Left lung (tissue), 14 donors: ENCODE data around the gene LRRC71. TPM values are rescaled to one million over a fixed set of nuclear protein-coding genes. Genes with fewer than 3 reads are reported as not detected.

Source experiments
- ATAC-seq: fragments of 200-7000 bp; cut with Tn5 transposase; one replicate; pipeline ENCODE4 v1.9.1; 2020; ENCODE audit warnings: moderate library complexity
- DNase-seq, 4 donors: peaks; one replicate each; pipeline ENCODE4 v3.0.0-alpha.2; 2013 to 2020
- H3K27ac ChIP-seq, 2 donors: fragments of 200-600 bp; sonication (generic) in 1 of 2; one replicate each; pipeline versions ENCODE4 v1.5.0 to v1.8.0; 2020 to 2021
- H3K27me3 ChIP-seq, 2 donors: fragments of 200-600 bp; sonication (generic) in 1 of 2; one replicate each; pipeline versions ENCODE4 v1.5.0 to v1.8.0; 2020 to 2021
- H3K36me3 ChIP-seq, 2 donors: fragments of 200-600 bp; sonication (generic) in 1 of 2; one replicate each; pipeline versions ENCODE4 v1.5.0 to v1.8.0; 2020 to 2021
- H3K4me1 ChIP-seq, 2 donors: fragments of 200-600 bp; one replicate each; pipeline ENCODE4 v1.8.0; 2021
- H3K4me3 ChIP-seq, 2 donors: fragments of 200-600 bp; sonication (generic) in 1 of 2; one replicate each; pipeline versions ENCODE4 v1.5.0 to v1.8.0; 2020 to 2021; ENCODE audit warnings: mild to moderate bottlenecking in 1 of 2
- H3K9me3 ChIP-seq, 2 donors: fragments of 200-600 bp; sonication (generic) in 1 of 2; one replicate each; pipeline versions ENCODE4 v1.5.0 to v1.8.0; 2020 to 2021
- intact Hi-C, 2 donors: fragments of 100-400 bp; cut with DNase I; formaldehyde crosslinking; loops; one replicate each; pipeline versions ENCODE4 v1.11.2 to v1.14.2; 2022
- long read RNA-seq, 12 donors: library from polyadenylated mRNA in 2 of 12; unstranded in 2 of 12; transcript quantifications; one replicate each; pipeline ENCODE4 v2.0.0 and lab custom pipeline, GENCODE V29; 2019 to 2026
- polyA plus RNA-seq, 6 donors: library from polyadenylated mRNA; unstranded; fragments of 120-200 nt; gene quantifications; one replicate each; pipeline ENCODE4 v1.2.1, GENCODE V29; 2013; ENCODE audit not compliant: insufficient read length in 6 of 6
- total RNA-seq, 2 donors: library from RNA; stranded (reverse); fragmentation: NEBNext Ultra II Directional; extraction: Animal tissue kit (Norgen Biotek cat#: 25700); gene quantifications; one replicate each; pipeline ENCODE4 v1.2.1, GENCODE V29; 2021
- TF ChIP-seq, protein P1 (sequence below), 2 donors: fragments of 200-600 bp; sonication (generic) in 1 of 2; IDR thresholded peaks; one replicate each; pipeline versions ENCODE4 v1.5.0 to v1.8.0; 2021; ENCODE audit warnings: antibody characterized with exemption in 2 of 2
- donor health status: DM: no; HTN: yes; CAD: no.
- donor health status: DM: no; HTN: no; CAD: no.

The LRRC71 gene
- 1 to 10 TPM in 1 of 2 donors, under 1 TPM in 1; 0.38 to 3.5 TPM for total RNA-seq
- polyA plus RNA-seq = 1 to 10 TPM; 1.1 to 5.5 (median 3.1) TPM
- long read RNA-seq, donor 1, partial matches to known transcripts = 0 of 2 reads
- long read RNA-seq, donor 1, other reads (novel, unspliced or antisense) = 0 of 2 reads
- long read RNA-seq, donor 2 = 0 reads
- long read RNA-seq, donor 3 = 0 reads
- long read RNA-seq, donor 4 = 0 reads
- long read RNA-seq, donor 5, partial matches to known transcripts = 0 of 1 reads
- long read RNA-seq, donor 5, other reads (novel, unspliced or antisense) = 0 of 1 reads
- long read RNA-seq, donor 6 = 0 reads
- long read RNA-seq, donor 7 = 0 reads
- long read RNA-seq, donor 8, partial matches to known transcripts = 67 of 69 reads
- long read RNA-seq, donor 8, other reads (novel, unspliced or antisense) = 0 of 69 reads
- long read RNA-seq, donor 9 = 0 reads
- long read RNA-seq, donor 10, partial matches to known transcripts = 0 of 3 reads
- long read RNA-seq, donor 10, other reads (novel, unspliced or antisense) = 1 of 3 reads
- long read RNA-seq, donor 11, partial matches to known transcripts = 0 of 1 reads
- long read RNA-seq, donor 11, other reads (novel, unspliced or antisense) = 0 of 1 reads
- long read RNA-seq, donor 12, partial matches to known transcripts = 0 of 1 reads
- long read RNA-seq, donor 12, other reads (novel, unspliced or antisense) = 0 of 1 reads

GRCh38 chr1:156920233-156921052 is at the start of gene LRRC71:
Gene LRRC71, plus strand, starts transcription at chr1:156920632. Its CDS starts 172 bp downstream, at chr1:156920804.
- DNase-seq = peak; percentile 73 to 90 (median 80)
- no peak within 1 kb of the TSS for H3K4me3 ChIP-seq
- peaks cover 49 to 76% of the 10 kb centered on the region in 2 donors for H3K27me3 ChIP-seq
- H3K9me3 ChIP-seq = no peaks in the 10 kb centered on the region
- ATAC-seq = peak; percentile 98
- peaks cover 16 to 22% of the 10 kb centered on the region in 2 donors for H3K4me1 ChIP-seq
- intact Hi-C loops = no loop called here
- TF ChIP-seq, protein P1, sequence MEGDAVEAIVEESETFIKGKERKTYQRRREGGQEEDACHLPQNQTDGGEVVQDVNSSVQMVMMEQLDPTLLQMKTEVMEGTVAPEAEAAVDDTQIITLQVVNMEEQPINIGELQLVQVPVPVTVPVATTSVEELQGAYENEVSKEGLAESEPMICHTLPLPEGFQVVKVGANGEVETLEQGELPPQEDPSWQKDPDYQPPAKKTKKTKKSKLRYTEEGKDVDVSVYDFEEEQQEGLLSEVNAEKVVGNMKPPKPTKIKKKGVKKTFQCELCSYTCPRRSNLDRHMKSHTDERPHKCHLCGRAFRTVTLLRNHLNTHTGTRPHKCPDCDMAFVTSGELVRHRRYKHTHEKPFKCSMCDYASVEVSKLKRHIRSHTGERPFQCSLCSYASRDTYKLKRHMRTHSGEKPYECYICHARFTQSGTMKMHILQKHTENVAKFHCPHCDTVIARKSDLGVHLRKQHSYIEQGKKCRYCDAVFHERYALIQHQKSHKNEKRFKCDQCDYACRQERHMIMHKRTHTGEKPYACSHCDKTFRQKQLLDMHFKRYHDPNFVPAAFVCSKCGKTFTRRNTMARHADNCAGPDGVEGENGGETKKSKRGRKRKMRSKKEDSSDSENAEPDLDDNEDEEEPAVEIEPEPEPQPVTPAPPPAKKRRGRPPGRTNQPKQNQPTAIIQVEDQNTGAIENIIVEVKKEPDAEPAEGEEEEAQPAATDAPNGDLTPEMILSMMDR (IDR thresholded peaks at IDR 0.05) = peak; percentile 84 to 86
- no peak within 1 kb of the TSS for H3K27ac ChIP-seq
- peaks cover 0 to under 1% of the 10 kb centered on the region in 2 donors for H3K36me3 ChIP-seq

DNA sequence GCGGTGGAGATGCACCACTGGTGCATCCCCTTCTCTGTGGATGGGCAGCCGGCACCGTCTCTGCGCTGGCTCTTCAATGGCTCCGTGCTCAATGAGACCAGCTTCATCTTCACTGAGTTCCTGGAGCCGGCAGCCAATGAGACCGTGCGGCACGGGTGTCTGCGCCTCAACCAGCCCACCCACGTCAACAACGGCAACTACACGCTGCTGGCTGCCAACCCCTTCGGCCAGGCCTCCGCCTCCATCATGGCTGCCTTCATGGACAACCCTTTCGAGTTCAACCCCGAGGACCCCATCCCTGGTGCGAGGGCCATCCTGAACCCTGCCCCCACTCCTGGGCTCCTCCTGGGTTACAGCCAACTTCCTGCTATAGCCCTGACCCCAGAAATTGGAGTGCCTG is 46.8 kb upstream of the LRRC71 start:
- H3K27me3 ChIP-seq = peaks cover 0 to 52% of the 10 kb centered on the region in 2 donors
- no peak for DNase-seq

GRCh38 chr1:156874142-156874541 is 46.3 kb upstream of the LRRC71 start:
- no peaks in the 10 kb centered on the region for H3K4me1 ChIP-seq
- DNase-seq (no peak), ATAC-seq (no peak)
- H3K27me3 ChIP-seq = peaks cover 0 to 57% of the 10 kb centered on the region in 2 donors
- intact Hi-C loops = no loop called here
- no peaks in the 10 kb centered on the region for H3K9me3 ChIP-seq
- H3K27ac ChIP-seq = no peak overlapping the region
- TF ChIP-seq, protein P1 (IDR thresholded peaks at IDR 0.05) = no peak
- H3K4me3 ChIP-seq = no peak overlapping the region
- H3K36me3 ChIP-seq = no peaks in the 10 kb centered on the region

More for the DNA sequence above, 46.8 kb upstream of the LRRC71 start:
- H3K36me3 ChIP-seq = no peaks in the 10 kb centered on the region
- intact Hi-C loops = no loop called here
- H3K4me1 ChIP-seq = no peaks in the 10 kb centered on the region
- TF ChIP-seq, protein P1 (IDR thresholded peaks at IDR 0.05) = no peak
- H3K9me3 ChIP-seq = no peaks in the 10 kb centered on the region
- no peak for ATAC-seq
- no peak overlapping the region for H3K4me3 ChIP-seq
- no peak overlapping the region for H3K27ac ChIP-seq

DNA sequence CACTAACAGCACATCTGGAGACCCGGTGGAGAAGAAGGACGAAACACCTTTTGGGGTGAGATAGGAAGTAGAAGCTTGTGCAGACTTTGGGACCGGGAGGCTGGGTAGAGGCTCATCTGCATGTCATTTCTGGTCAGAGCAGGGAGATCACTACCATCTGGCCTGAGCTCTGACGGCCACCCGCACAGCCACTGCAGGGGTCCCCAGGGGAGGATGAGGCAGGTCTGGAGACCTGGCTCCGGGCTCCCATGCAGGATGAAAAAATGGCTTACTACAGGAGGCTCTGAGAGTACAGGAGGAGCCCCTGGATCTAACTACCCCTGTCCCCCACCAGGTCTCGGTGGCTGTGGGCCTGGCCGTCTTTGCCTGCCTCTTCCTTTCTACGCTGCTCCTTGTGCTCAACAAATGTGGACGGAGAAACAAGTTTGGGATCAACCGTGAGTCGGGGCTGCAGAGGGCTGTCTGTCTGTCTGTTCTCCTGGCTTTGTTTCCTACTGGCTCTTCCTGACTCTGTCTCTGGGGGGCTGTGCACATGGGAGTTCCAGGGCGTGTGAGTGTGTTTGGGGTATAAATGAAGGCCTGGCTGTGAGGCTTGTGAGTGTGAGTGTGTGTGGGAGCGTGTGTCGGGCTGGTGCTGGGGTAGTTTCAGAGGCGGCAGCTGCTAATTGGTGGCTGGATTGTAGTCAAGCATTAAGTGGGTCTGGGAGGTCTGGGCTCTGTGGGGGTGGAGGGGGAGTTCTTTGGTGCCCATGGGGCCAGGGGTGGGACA is 45.7 kb upstream of the LRRC71 start:
- Histone ChIP-seq H3K27ac (no peak overlapping the region), H3K27me3 (peaks cover 0 to 63% of the 10 kb centered on the region in 2 donors), H3K9me3 (no peaks in the 10 kb centered on the region), H3K4me1 (no peaks in the 10 kb centered on the region), H3K4me3 (no peak overlapping the region), H3K36me3 (no peaks in the 10 kb centered on the region)
- no peak for ATAC-seq
- TF ChIP-seq, protein P1 (IDR thresholded peaks at IDR 0.05) = no peak
- DNase-seq = no peak
- intact Hi-C loops = no loop called here
